Measurements from ENCODE around the gene SLC35G2. TPM values are rescaled to one million over a fixed set of nuclear protein-coding genes. Genes with fewer than 3 reads are reported as not detected.

SLC35G2 gene
- total RNA-seq, 1 experiment from 2014 or later, result 26.4 TPM

GRCh38 chr3:136819392-136819730, 435 bp downstream of the SLC35G2 start:
- CTCF ChIA-PET, result no interaction called here
- intact Hi-C loops (cut with micrococcal nuclease; ENCODE audit: unreplicated experiment), result loop anchor here (5.0 kb wide), 1 partner anchor 193 kb away; no protein-coding TSS in a partner anchor
- TSS peak; percentile 58 for BruUV-seq (replicated peaks)
- Histone ChIP-seq H3K4me1 (ENCODE audit: insufficient read depth, low read length, poor library complexity, severe bottlenecking) (peaks cover 18% of the 10 kb centered on the region), H3K9me3 (ENCODE audit: low read depth, low read length, poor library complexity, severe bottlenecking) (peaks cover 19% of the 10 kb centered on the region), H3K27ac (ENCODE audit: low read depth, low read length, poor library complexity, severe bottlenecking) (peak overlapping the region; percentile 87), H3K36me3 (ENCODE audit: insufficient read depth, low read length, poor library complexity, severe bottlenecking) (no peaks in the 10 kb centered on the region), H3K4me3 (ENCODE audit: low read depth, low read length, poor library complexity, severe bottlenecking) (peak overlapping the region; percentile 68), H3K27me3 (replicated peaks; ENCODE audit: insufficient read depth, low read depth, low read length, poor library complexity) (no peaks in the 10 kb centered on the region)
- peak; percentile 69 for DNase-seq (ENCODE audit: low spot score)
- TF ChIP-seq, protein P1, sequence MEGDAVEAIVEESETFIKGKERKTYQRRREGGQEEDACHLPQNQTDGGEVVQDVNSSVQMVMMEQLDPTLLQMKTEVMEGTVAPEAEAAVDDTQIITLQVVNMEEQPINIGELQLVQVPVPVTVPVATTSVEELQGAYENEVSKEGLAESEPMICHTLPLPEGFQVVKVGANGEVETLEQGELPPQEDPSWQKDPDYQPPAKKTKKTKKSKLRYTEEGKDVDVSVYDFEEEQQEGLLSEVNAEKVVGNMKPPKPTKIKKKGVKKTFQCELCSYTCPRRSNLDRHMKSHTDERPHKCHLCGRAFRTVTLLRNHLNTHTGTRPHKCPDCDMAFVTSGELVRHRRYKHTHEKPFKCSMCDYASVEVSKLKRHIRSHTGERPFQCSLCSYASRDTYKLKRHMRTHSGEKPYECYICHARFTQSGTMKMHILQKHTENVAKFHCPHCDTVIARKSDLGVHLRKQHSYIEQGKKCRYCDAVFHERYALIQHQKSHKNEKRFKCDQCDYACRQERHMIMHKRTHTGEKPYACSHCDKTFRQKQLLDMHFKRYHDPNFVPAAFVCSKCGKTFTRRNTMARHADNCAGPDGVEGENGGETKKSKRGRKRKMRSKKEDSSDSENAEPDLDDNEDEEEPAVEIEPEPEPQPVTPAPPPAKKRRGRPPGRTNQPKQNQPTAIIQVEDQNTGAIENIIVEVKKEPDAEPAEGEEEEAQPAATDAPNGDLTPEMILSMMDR (conservative IDR thresholded peaks at IDR 0.05; ENCODE audit: low read depth, low read length), result no peak
- TF ChIP-seq EZH2 (IDR thresholded peaks at IDR 0.05; ENCODE audit: borderline replicate concordance, low read depth, low read length, poor library complexity, severe bottlenecking), result no peak
- POLR2A ChIA-PET (ENCODE audit: low non-redundant PET), result no interaction called here

DNA sequence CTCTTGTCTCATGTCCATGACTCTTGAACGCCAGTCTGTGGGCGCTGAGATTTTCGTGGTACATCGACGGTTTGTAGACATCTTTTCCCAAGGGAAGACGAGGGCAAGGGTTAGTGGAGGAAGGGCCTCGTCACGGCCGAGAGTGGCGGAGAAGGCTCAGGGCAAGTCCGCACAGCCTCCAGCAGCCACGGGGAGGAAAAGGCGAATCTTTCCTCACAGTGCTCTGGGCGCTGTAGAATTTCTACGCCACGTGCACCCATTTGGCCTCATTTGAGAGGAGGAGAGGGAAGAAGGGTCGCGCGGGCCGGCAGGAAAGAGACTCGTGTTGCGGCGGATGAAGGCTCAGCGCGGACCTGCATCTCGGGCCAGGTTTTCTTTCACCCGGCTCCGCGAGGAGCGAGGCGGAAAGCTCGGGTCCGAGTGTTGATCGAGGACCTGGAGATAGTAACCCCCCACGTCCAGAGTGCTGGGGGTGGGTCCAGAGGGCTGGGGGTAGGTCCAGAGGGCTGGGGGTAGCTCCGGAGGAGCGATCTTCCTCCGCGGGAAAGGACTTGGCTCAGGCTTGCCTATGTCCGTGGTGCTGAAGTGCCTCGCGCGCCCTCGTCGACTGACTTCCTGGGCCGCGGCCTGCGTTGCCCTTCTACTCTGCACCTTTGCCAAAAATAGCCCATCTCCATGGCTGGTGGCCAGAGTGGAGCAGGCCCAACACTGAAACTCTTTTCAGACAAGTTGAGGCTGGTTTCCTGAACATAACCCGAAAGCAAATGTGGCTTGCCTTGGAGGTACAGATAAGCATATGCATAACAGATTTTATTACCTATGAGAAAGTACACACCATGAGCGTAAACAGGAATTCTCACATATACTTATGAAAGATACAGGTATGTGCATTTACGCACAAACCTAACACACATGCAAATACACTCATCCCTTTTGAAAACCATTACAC, 1.1 kb downstream of the SLC35G2 start:
- peaks cover 24% of the 10 kb centered on the region for H3K9me3 ChIP-seq (ENCODE audit: low read depth, low read length, poor library complexity, severe bottlenecking)
- TF ChIP-seq EZH2 (IDR thresholded peaks at IDR 0.05; ENCODE audit: borderline replicate concordance, low read depth, low read length, poor library complexity, severe bottlenecking), result no peak
- TF ChIP-seq, protein P1 (conservative IDR thresholded peaks at IDR 0.05; ENCODE audit: low read depth, low read length), result no peak
- H3K27me3 ChIP-seq (replicated peaks; ENCODE audit: insufficient read depth, low read depth, low read length, poor library complexity), result no peaks in the 10 kb centered on the region
- POLR2A ChIA-PET (ENCODE audit: low non-redundant PET), result no interaction called here
- H3K27ac ChIP-seq (ENCODE audit: low read depth, low read length, poor library complexity, severe bottlenecking), result peak overlapping the region; percentile 87
- H3K36me3 ChIP-seq (ENCODE audit: insufficient read depth, low read length, poor library complexity, severe bottlenecking), result no peaks in the 10 kb centered on the region
- peak overlapping the region; percentile 68 for H3K4me3 ChIP-seq (ENCODE audit: low read depth, low read length, poor library complexity, severe bottlenecking)
- H3K4me1 ChIP-seq (ENCODE audit: insufficient read depth, low read length, poor library complexity, severe bottlenecking), result peaks cover 18% of the 10 kb centered on the region
- CTCF ChIA-PET, result no interaction called here
- intact Hi-C loops (cut with micrococcal nuclease; ENCODE audit: unreplicated experiment), result loop anchor here (5.0 kb wide), 1 partner anchor 192 kb away; no protein-coding TSS in a partner anchor
- BruUV-seq (replicated peaks), result TSS peak; percentile 34
- DNase-seq (ENCODE audit: low spot score), result peak; percentile 62

- peaks cover 35% of the 10 kb centered on the region for H3K4me1 ChIP-seq (ENCODE audit: insufficient read depth, low read length, poor library complexity, severe bottlenecking)
- no TSS peak for BruUV-seq (replicated peaks)
- no peak for DNase-seq (ENCODE audit: low spot score)
Observed at GRCh38 chr3:136831461-136831860, 12.5 kb downstream of the SLC35G2 start.

More at GRCh38 chr3:136831461-136831860, 12.5 kb downstream of the SLC35G2 start:
- POLR2A ChIA-PET (ENCODE audit: low non-redundant PET), result no interaction called here
- intact Hi-C loops (cut with micrococcal nuclease; ENCODE audit: unreplicated experiment), result no loop called here
- Histone ChIP-seq H3K4me3 (ENCODE audit: low read depth, low read length, poor library complexity, severe bottlenecking) (no peak overlapping the region), H3K27ac (ENCODE audit: low read depth, low read length, poor library complexity, severe bottlenecking) (no peak overlapping the region), H3K36me3 (ENCODE audit: insufficient read depth, low read length, poor library complexity, severe bottlenecking) (no peaks in the 10 kb centered on the region), H3K9me3 (ENCODE audit: low read depth, low read length, poor library complexity, severe bottlenecking) (peaks cover 2% of the 10 kb centered on the region), H3K27me3 (replicated peaks; ENCODE audit: insufficient read depth, low read depth, low read length, poor library complexity) (no peaks in the 10 kb centered on the region)
- TF ChIP-seq, protein P1 (conservative IDR thresholded peaks at IDR 0.05; ENCODE audit: low read depth, low read length), result no peak
- TF ChIP-seq EZH2 (IDR thresholded peaks at IDR 0.05; ENCODE audit: borderline replicate concordance, low read depth, low read length, poor library complexity, severe bottlenecking), result no peak
- CTCF ChIA-PET, result no interaction called here
